ENCODE results near the gene ASIC2. TPM values are rescaled to one million over a fixed set of nuclear protein-coding genes. Genes with fewer than 3 reads are reported as not detected.

ASIC2 gene
- total RNA-seq, 2 experiments from 2014 or later: not detected

GRCh38 chr17:33145941-33146340, 147.2 kb downstream of the ASIC2 start:
- Mint-ChIP-seq H3K4me1 (ENCODE audit: low read depth) (no peaks in the 10 kb centered on the region), H3K36me3 (ENCODE audit: low read depth) (no peaks in the 10 kb centered on the region), H3K4me3 (no peak overlapping the region), H3K9me3 (peaks cover 2% of the 10 kb centered on the region), H3K27me3 (peaks cover 36% of the 10 kb centered on the region), H3K27ac (no peak overlapping the region)
- ATAC-seq (ENCODE audit: poor library complexity): no peak
- Histone ChIP-seq H3K9me3 (ENCODE audit: control insufficient read depth in 1 of 2, insufficient read depth in 1 of 2, low read length in 2 of 2) (no peaks in the 10 kb centered on the region), H3K27me3 (ENCODE audit: control insufficient read depth in 1 of 2, insufficient read depth in 2 of 2, low read length in 2 of 2) (peaks cover 0 to under 1% of the 10 kb centered on the region in 2 experiments), H3K4me3 (ENCODE audit: low read length) (no peak overlapping the region), H3K36me3 (ENCODE audit: insufficient read depth, low read length) (no peaks in the 10 kb centered on the region), H3K27ac (ENCODE audit: low read depth in 1 of 2, low read length in 2 of 2) (no peak overlapping the region), H3K4me1 (ENCODE audit: insufficient read depth, low read length) (no peaks in the 10 kb centered on the region)
- no peak for DNase-seq
- TF ChIP-seq CTCF (IDR thresholded peaks at IDR 0.05): no peak
- CTCF ChIA-PET: no interaction called here
- POLR2A ChIA-PET: no interaction called here
- intact Hi-C loops (cut with DNase I, micrococcal nuclease): no loop called here

GRCh38 chr17:33144837-33145236, 148.3 kb downstream of the ASIC2 start:
- H3K36me3 ChIP-seq (ENCODE audit: insufficient read depth, low read length): no peaks in the 10 kb centered on the region
- no peaks in the 10 kb centered on the region for H3K4me1 ChIP-seq (ENCODE audit: insufficient read depth, low read length)
- H3K27ac ChIP-seq (ENCODE audit: low read depth in 1 of 2, low read length in 2 of 2): no peak overlapping the region
- peaks cover 37% of the 10 kb centered on the region for H3K27me3 Mint-ChIP-seq
- ATAC-seq (ENCODE audit: poor library complexity) (no peak), DNase-seq (no peak)
- H3K4me3 Mint-ChIP-seq: no peak overlapping the region
- ChIA-PET POLR2A (no interaction called here), CTCF (no interaction called here)
- intact Hi-C loops (cut with DNase I, micrococcal nuclease): no loop called here
- no peaks in the 10 kb centered on the region for H3K9me3 ChIP-seq (ENCODE audit: control insufficient read depth in 1 of 2, insufficient read depth in 1 of 2, low read length in 2 of 2)
- H3K36me3 Mint-ChIP-seq (ENCODE audit: low read depth): no peaks in the 10 kb centered on the region
- H3K27me3 ChIP-seq (ENCODE audit: control insufficient read depth in 1 of 2, insufficient read depth in 2 of 2, low read length in 2 of 2): peaks cover 0 to 5% of the 10 kb centered on the region in 2 experiments
- no peaks in the 10 kb centered on the region for H3K4me1 Mint-ChIP-seq (ENCODE audit: low read depth)
- no peak overlapping the region for H3K27ac Mint-ChIP-seq
- no peak for TF ChIP-seq CTCF (IDR thresholded peaks at IDR 0.05)
- H3K4me3 ChIP-seq (ENCODE audit: low read length): no peak overlapping the region
- H3K9me3 Mint-ChIP-seq: peaks cover 2% of the 10 kb centered on the region

- no peak overlapping the region for H3K4me3 Mint-ChIP-seq
- Histone ChIP-seq H3K27ac (ENCODE audit: low read depth in 1 of 2, low read length in 2 of 2) (no peak overlapping the region), H3K36me3 (ENCODE audit: insufficient read depth, low read length) (no peaks in the 10 kb centered on the region), H3K4me3 (ENCODE audit: low read length) (no peak overlapping the region), H3K27me3 (ENCODE audit: control insufficient read depth in 1 of 2, insufficient read depth in 2 of 2, low read length in 2 of 2) (peaks cover 0 to 5% of the 10 kb centered on the region in 2 experiments), H3K4me1 (ENCODE audit: insufficient read depth, low read length) (no peaks in the 10 kb centered on the region), H3K9me3 (ENCODE audit: control insufficient read depth in 1 of 2, insufficient read depth in 1 of 2, low read length in 2 of 2) (no peaks in the 10 kb centered on the region)
- ATAC-seq (ENCODE audit: poor library complexity) (no peak), DNase-seq (no peak)
- H3K36me3 Mint-ChIP-seq (ENCODE audit: low read depth): no peaks in the 10 kb centered on the region
- peaks cover 55% of the 10 kb centered on the region for H3K27me3 Mint-ChIP-seq
- CTCF ChIA-PET: no interaction called here
- peaks cover 2% of the 10 kb centered on the region for H3K9me3 Mint-ChIP-seq
- H3K27ac Mint-ChIP-seq: no peak overlapping the region
- intact Hi-C loops (cut with DNase I, micrococcal nuclease): no loop called here
- TF ChIP-seq CTCF (IDR thresholded peaks at IDR 0.05): no peak
- POLR2A ChIA-PET: no interaction called here
- no peaks in the 10 kb centered on the region for H3K4me1 Mint-ChIP-seq (ENCODE audit: low read depth)
Observed at GRCh38 chr17:33142705-33143299, 150.3 kb downstream of the ASIC2 start.

Measured in CD4-positive, alpha-beta T cell (primary cell).